ENCODE results near the gene PTPRK.

GRCh38 chr6:128487746-128488145 is 32.7 kb downstream of the PTPRK start:
- TF ChIP-seq CTCF (conservative IDR thresholded peaks at IDR 0.05 in 1 of 2, IDR thresholded peaks at IDR 0.05 in 1 of 2; ENCODE audit: low read depth in 1 of 2, low read length in 2 of 2): no peak
- TF ChIP-seq EZH2 (IDR thresholded peaks at IDR 0.05; ENCODE audit: low read length, missing control alignments): no peak

Data from fibroblast of lung (primary cell).